Activated B cell treated with CpG ODN at 0.5 μM for 24 hours (primary cell): ENCODE measurements around the gene TICRR. TPM values are rescaled to one million over a fixed set of nuclear protein-coding genes. Genes with fewer than 3 reads are reported as not detected.

Experiments used
- ATAC-seq: fragments of 200-7000 bp; cut with Tn5 transposase; one replicate; pipeline ENCODE4 v1.10.0; 2021; ENCODE audit warnings: low read depth, mild to moderate bottlenecking, moderate library complexity
- CTCF ChIA-PET: fragments of 350-600 bp; sonication (Branson Sonifier 250); formaldehyde crosslinking; loops from one replicate; lab custom pipeline; 2021; ENCODE audit warnings: antibody characterized with exemption; lab: Charles Lee
- POLR2A ChIA-PET: fragments of 350-600 bp; sonication (Branson Sonifier 250); formaldehyde crosslinking; loops from one replicate; lab custom pipeline; 2021; ENCODE audit warnings: antibody characterized with exemption; lab: Charles Lee
- DNase-seq: peaks from one replicate; pipeline ENCODE4 v3.0.0; 2022
- H3K27ac Mint-ChIP-seq: one replicate; pipeline ENCODE4 v1.8.0; 2020; ENCODE audit warnings: mixed read lengths
- H3K27me3 Mint-ChIP-seq: one replicate; pipeline ENCODE4 v1.8.0; 2021; ENCODE audit warnings: mixed read lengths
- H3K36me3 Mint-ChIP-seq: one replicate; pipeline ENCODE4 v1.8.0; 2021; ENCODE audit warnings: low read depth, mixed read lengths
- H3K4me1 Mint-ChIP-seq: one replicate; pipeline ENCODE4 v1.8.0; 2021; ENCODE audit warnings: mixed read lengths
- H3K4me3 Mint-ChIP-seq: one replicate; pipeline ENCODE4 v1.8.0; 2020; ENCODE audit warnings: mild to moderate bottlenecking, mixed read lengths
- H3K9me3 Mint-ChIP-seq: one replicate; pipeline ENCODE4 v1.8.0; 2020; ENCODE audit warnings: mixed read lengths
- intact Hi-C: fragments of 100-400 bp; cut with micrococcal nuclease; formaldehyde crosslinking; loops from one replicate; pipeline ENCODE4 v1.15.1; 2024
- total RNA-seq: library from RNA; stranded (reverse); gene quantifications from 2 replicates; pipeline ENCODE4 v1.2.3, GENCODE V29; 2022
- TF ChIP-seq, protein P1 (sequence below): fragments of 200-600 bp; IDR thresholded peaks from one replicate; pipeline ENCODE4 v1.8.0; 2022; ENCODE audit warnings: antibody characterized with exemption, mild to moderate bottlenecking

The TICRR gene
- total RNA-seq, 1 donor from 2014 or later: 0.69 TPM

DNA sequence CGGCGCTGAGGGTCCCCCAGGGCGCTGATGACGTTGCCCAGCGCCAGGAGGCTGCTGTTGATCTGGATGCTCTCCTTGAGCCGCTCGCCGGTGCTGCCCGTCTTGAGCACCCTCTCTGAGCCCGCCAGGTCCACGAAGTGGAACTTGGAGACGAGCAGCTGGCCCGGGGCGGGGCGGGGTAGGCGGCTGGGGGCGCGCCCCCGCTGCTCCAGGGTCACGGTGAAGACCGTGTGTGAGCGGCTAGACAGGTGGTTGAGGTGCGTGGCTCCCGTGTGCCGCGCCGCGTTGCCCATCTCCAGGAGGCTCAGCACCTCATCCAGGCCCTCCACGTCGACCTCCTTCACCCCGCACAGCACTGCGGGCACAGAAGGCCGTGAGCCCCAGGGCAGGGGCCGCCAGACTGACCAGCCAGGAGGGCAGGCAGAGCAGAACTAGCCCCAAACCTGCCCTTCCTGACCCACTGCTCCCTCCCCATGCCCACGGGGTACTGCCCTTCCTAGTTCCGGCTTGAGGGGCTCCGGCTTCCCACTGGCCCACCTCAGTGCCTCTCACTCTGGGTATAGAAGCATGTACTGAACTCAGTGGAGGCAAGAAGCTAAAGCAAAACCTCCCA, 73.8 kb downstream of the TICRR start:
- ATAC-seq: no peak
- CTCF ChIA-PET: no interaction called here

DNA sequence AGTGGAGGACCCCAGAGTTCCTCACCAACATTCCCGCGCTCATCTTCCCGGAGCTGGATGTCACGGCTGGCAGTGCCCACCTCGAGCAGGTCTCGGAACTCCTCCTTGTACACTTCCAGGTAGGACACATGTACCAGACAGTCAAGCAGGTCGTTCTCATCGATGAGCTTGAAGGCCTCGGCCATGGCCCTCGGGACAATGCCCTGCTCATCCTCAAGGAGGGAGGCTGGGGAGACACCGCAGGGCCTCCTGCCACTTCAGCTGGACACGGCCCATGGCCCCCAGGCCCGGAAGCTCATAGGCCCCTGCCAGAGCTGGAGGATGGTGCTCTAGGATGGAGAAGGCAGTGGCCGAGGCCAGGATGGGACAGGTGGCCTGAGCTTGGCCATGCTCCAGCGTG, 74.4 kb downstream of the TICRR start:
- intact Hi-C loops: no loop called here
- DNase-seq: no peak
- Mint-ChIP-seq H3K27me3 (peaks cover 18% of the 10 kb centered on the region), H3K36me3 (no peaks in the 10 kb centered on the region), H3K27ac (no peak overlapping the region), H3K4me1 (peaks cover 8% of the 10 kb centered on the region), H3K9me3 (no peaks in the 10 kb centered on the region), H3K4me3 (no peak overlapping the region)
- ChIA-PET POLR2A (no interaction called here), CTCF (no interaction called here)
- ATAC-seq: no peak
- TF ChIP-seq, protein P1, sequence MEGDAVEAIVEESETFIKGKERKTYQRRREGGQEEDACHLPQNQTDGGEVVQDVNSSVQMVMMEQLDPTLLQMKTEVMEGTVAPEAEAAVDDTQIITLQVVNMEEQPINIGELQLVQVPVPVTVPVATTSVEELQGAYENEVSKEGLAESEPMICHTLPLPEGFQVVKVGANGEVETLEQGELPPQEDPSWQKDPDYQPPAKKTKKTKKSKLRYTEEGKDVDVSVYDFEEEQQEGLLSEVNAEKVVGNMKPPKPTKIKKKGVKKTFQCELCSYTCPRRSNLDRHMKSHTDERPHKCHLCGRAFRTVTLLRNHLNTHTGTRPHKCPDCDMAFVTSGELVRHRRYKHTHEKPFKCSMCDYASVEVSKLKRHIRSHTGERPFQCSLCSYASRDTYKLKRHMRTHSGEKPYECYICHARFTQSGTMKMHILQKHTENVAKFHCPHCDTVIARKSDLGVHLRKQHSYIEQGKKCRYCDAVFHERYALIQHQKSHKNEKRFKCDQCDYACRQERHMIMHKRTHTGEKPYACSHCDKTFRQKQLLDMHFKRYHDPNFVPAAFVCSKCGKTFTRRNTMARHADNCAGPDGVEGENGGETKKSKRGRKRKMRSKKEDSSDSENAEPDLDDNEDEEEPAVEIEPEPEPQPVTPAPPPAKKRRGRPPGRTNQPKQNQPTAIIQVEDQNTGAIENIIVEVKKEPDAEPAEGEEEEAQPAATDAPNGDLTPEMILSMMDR: no peak

More for the DNA sequence above, 73.8 kb downstream of the TICRR start:
- TF ChIP-seq, protein P1: no peak
- no peak overlapping the region for H3K27ac Mint-ChIP-seq
- peaks cover 2% of the 10 kb centered on the region for H3K4me1 Mint-ChIP-seq
- POLR2A ChIA-PET: no interaction called here
- no peaks in the 10 kb centered on the region for H3K36me3 Mint-ChIP-seq
- H3K4me3 Mint-ChIP-seq: no peak overlapping the region
- no peak for DNase-seq
- intact Hi-C loops: no loop called here
- H3K9me3 Mint-ChIP-seq: no peaks in the 10 kb centered on the region
- peaks cover 12% of the 10 kb centered on the region for H3K27me3 Mint-ChIP-seq

DNA sequence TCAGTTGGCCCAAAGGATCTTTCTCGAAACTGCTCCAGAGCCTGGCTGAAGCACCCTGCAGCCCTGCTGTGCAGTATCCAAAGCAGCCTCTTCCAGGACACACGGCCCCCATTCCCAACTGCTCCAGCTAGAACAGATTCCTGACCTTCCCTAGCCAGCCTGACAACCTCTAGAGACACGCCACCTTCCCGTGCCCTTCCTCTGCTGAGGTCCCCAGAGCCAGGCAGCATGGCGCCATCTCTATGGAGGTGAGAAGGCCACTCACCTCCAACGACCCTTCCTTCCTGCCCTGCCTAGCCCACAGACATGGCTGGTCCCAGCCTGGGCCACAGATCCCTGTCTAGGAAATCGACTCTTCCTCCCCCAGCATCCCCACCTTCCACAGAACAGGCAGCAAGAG, 76.9 kb downstream of the TICRR start:
- H3K4me3 Mint-ChIP-seq: no peak overlapping the region
- ATAC-seq: no peak

DNA sequence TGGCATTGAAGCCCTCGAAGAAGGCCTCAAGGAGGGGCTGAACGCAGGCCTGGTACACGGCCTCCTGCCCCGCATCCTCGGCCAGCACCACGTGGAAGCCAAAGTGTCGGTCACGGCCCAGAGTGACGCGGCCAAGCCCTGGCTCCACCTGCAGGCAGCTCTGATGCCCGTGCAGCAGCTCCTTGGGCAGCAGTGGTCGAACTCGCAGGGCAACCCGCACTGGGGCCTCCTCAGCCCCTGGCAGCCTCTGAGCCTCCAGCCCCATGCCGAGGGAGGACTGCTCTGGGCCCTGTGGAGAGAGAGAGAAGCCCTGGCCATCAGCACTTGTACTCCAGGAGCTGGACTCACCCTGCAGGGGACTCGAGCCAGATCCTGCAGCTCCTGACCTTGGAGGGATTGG, 77.4 kb downstream of the TICRR start:
- Mint-ChIP-seq H3K27me3 (peaks cover 30% of the 10 kb centered on the region), H3K4me3 (no peak overlapping the region), H3K27ac (no peak overlapping the region), H3K9me3 (no peaks in the 10 kb centered on the region), H3K36me3 (no peaks in the 10 kb centered on the region), H3K4me1 (peaks cover 13% of the 10 kb centered on the region)
- TF ChIP-seq, protein P1: no peak
- ChIA-PET CTCF (no interaction called here), POLR2A (no interaction called here)
- ATAC-seq: no peak
- no peak for DNase-seq
- intact Hi-C loops: no loop called here

More for the DNA sequence above, 76.9 kb downstream of the TICRR start:
- no peaks in the 10 kb centered on the region for H3K9me3 Mint-ChIP-seq
- no peaks in the 10 kb centered on the region for H3K36me3 Mint-ChIP-seq
- intact Hi-C loops: no loop called here
- ChIA-PET CTCF (no interaction called here), POLR2A (no interaction called here)
- H3K4me1 Mint-ChIP-seq: peaks cover 13% of the 10 kb centered on the region
- DNase-seq: no peak
- peaks cover 30% of the 10 kb centered on the region for H3K27me3 Mint-ChIP-seq
- no peak overlapping the region for H3K27ac Mint-ChIP-seq
- TF ChIP-seq, protein P1: no peak

DNA sequence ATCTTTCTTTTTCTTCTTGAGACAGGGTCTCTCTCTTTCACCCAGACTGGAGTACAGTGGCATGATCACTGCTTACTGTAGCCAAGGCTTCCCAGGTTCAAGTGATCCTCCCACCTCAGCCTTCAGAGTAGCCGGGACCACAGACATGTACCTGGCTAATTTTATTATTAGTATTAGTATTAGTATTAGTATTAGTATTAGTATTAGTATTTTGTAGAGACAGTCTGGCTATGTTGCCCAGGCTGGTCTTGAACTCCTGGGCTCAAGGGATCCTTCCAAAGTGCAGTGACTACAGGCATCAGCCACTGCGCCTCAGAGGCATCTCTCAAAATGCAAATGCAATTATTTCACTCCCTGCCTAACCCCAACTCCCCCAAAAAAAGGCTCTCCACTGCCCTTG, 78.3 kb downstream of the TICRR start:
- ChIA-PET CTCF (no interaction called here), POLR2A (no interaction called here)
- H3K36me3 Mint-ChIP-seq: no peaks in the 10 kb centered on the region
- no peaks in the 10 kb centered on the region for H3K9me3 Mint-ChIP-seq
- DNase-seq (no peak), ATAC-seq (no peak)
- TF ChIP-seq, protein P1: no peak
- H3K4me3 Mint-ChIP-seq: no peak overlapping the region
- peaks cover 13% of the 10 kb centered on the region for H3K4me1 Mint-ChIP-seq
- intact Hi-C loops: no loop called here
- H3K27ac Mint-ChIP-seq: no peak overlapping the region
- H3K27me3 Mint-ChIP-seq: peaks cover 32% of the 10 kb centered on the region
